GM23338 (cell line): Measurements from ENCODE around the gene SYT12.

ENCODE experiments used
- JUNB ChIP-seq: IDR thresholded peaks from one replicate; pipeline ENCODE4 v1.6.1; 2016; ENCODE audit warnings: antibody characterized with exemption; ENCODE audit not compliant: unreplicated experiment
- POLR2AphosphoS5 ChIP-seq: IDR thresholded peaks from 2 replicates; pipeline ENCODE4 v1.6.1; 2016; ENCODE audit warnings: antibody characterized with exemption, low read depth
- TF ChIP-seq, protein P1 (sequence below), 2 experiments: fragments of 200-600 bp in 1 of 2; sonication (generic) in 1 of 2; conservative IDR thresholded peaks; 2 replicates each; pipeline versions ENCODE4 v1.5.1 to v1.6.1; 2016 to 2017; ENCODE audit warnings: antibody characterized with exemption in 2 of 2, low read depth in 2 of 2, mild to moderate bottlenecking in 2 of 2, moderate library complexity in 1 of 2

DNA sequence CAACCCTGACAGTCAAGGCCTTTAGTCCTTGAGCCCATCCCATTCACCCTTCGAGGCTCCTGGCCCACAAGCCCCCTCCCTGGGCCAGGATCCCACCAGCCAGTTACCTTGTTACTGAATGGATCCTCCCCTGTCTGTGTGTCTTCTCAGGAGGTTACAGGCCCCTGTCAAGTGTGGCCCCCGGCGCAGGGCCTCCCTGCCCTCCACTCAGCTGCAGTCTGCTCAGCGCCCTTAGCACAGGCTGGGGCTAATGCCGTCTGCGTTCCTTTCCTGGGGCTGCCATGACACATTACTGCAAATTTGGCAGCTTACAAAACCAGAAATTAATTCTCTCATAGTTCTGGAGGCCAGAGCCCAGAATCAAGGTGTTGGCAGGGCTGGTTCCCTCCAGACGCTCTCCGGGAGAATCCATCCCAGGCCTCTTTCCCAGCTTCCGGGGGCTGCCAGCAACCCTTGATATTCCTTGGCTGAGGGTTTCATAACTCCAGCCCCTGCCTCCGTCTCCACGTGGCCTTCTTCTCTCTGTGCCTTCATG lies 9.4 kb upstream of the SYT12 start:
- no peak for TF ChIP-seq POLR2AphosphoS5
- TF ChIP-seq, protein P1, sequence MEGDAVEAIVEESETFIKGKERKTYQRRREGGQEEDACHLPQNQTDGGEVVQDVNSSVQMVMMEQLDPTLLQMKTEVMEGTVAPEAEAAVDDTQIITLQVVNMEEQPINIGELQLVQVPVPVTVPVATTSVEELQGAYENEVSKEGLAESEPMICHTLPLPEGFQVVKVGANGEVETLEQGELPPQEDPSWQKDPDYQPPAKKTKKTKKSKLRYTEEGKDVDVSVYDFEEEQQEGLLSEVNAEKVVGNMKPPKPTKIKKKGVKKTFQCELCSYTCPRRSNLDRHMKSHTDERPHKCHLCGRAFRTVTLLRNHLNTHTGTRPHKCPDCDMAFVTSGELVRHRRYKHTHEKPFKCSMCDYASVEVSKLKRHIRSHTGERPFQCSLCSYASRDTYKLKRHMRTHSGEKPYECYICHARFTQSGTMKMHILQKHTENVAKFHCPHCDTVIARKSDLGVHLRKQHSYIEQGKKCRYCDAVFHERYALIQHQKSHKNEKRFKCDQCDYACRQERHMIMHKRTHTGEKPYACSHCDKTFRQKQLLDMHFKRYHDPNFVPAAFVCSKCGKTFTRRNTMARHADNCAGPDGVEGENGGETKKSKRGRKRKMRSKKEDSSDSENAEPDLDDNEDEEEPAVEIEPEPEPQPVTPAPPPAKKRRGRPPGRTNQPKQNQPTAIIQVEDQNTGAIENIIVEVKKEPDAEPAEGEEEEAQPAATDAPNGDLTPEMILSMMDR (conservative IDR thresholded peaks at IDR 0.05; ENCODE audit: low read depth in 2 of 2) = no peak
- TF ChIP-seq JUNB = no peak
